ENCODE results near the gene ERCC2. TPM values are rescaled to one million over a fixed set of nuclear protein-coding genes. Genes with fewer than 3 reads are reported as not detected.

The ERCC2 gene
- total RNA-seq, 1 experiment from 2014 or later: 59.2 TPM

GRCh38 chr19:45352471-45352870 is 17.9 kb downstream of the ERCC2 start:
- ChIA-PET POLR2A (ENCODE audit: low non-redundant PET) (no interaction called here), CTCF (no interaction called here)
- intact Hi-C loops (cut with micrococcal nuclease; ENCODE audit: unreplicated experiment): no loop called here
- H3K9me3 ChIP-seq (ENCODE audit: low read depth, low read length, poor library complexity, severe bottlenecking): no peaks in the 10 kb centered on the region
- H3K36me3 ChIP-seq (ENCODE audit: insufficient read depth, low read length, poor library complexity, severe bottlenecking): peaks cover 42% of the 10 kb centered on the region
- BruUV-seq (replicated peaks): no TSS peak
- H3K4me3 ChIP-seq (ENCODE audit: low read depth, low read length, poor library complexity, severe bottlenecking): no peak overlapping the region
- no peaks in the 10 kb centered on the region for H3K27me3 ChIP-seq (replicated peaks; ENCODE audit: insufficient read depth, low read depth, low read length, poor library complexity)
- H3K4me1 ChIP-seq (ENCODE audit: insufficient read depth, low read length, poor library complexity, severe bottlenecking): no peaks in the 10 kb centered on the region
- no peak for DNase-seq (ENCODE audit: low spot score)
- no peak for TF ChIP-seq EZH2 (IDR thresholded peaks at IDR 0.05; ENCODE audit: borderline replicate concordance, low read depth, low read length, poor library complexity, severe bottlenecking)
- no peak for TF ChIP-seq CTCF (conservative IDR thresholded peaks at IDR 0.05; ENCODE audit: low read depth, low read length)
- no peak overlapping the region for H3K27ac ChIP-seq (ENCODE audit: low read depth, low read length, poor library complexity, severe bottlenecking)

GRCh38 chr19:45352062-45352461 is 18.3 kb downstream of the ERCC2 start:
- H3K9me3 ChIP-seq (ENCODE audit: low read depth, low read length, poor library complexity, severe bottlenecking): no peaks in the 10 kb centered on the region
- no peaks in the 10 kb centered on the region for H3K4me1 ChIP-seq (ENCODE audit: insufficient read depth, low read length, poor library complexity, severe bottlenecking)
- no TSS peak for BruUV-seq (replicated peaks)
- ChIA-PET POLR2A (ENCODE audit: low non-redundant PET) (no interaction called here), CTCF (no interaction called here)
- no peaks in the 10 kb centered on the region for H3K27me3 ChIP-seq (replicated peaks; ENCODE audit: insufficient read depth, low read depth, low read length, poor library complexity)
- TF ChIP-seq EZH2 (IDR thresholded peaks at IDR 0.05; ENCODE audit: borderline replicate concordance, low read depth, low read length, poor library complexity, severe bottlenecking) (no peak), CTCF (conservative IDR thresholded peaks at IDR 0.05; ENCODE audit: low read depth, low read length) (no peak)
- DNase-seq (ENCODE audit: low spot score): no peak
- H3K36me3 ChIP-seq (ENCODE audit: insufficient read depth, low read length, poor library complexity, severe bottlenecking): peaks cover 38% of the 10 kb centered on the region
- intact Hi-C loops (cut with micrococcal nuclease; ENCODE audit: unreplicated experiment): no loop called here
- no peak overlapping the region for H3K4me3 ChIP-seq (ENCODE audit: low read depth, low read length, poor library complexity, severe bottlenecking)
- no peak overlapping the region for H3K27ac ChIP-seq (ENCODE audit: low read depth, low read length, poor library complexity, severe bottlenecking)

- CTCF ChIA-PET: no interaction called here
- intact Hi-C loops (cut with micrococcal nuclease; ENCODE audit: unreplicated experiment): no loop called here
- no TSS peak for BruUV-seq (replicated peaks)
Measured at GRCh38 chr19:45351401-45351952, 18.9 kb downstream of the ERCC2 start.

More at GRCh38 chr19:45351401-45351952, 18.9 kb downstream of the ERCC2 start:
- TF ChIP-seq EZH2 (IDR thresholded peaks at IDR 0.05; ENCODE audit: borderline replicate concordance, low read depth, low read length, poor library complexity, severe bottlenecking) (no peak), CTCF (conservative IDR thresholded peaks at IDR 0.05; ENCODE audit: low read depth, low read length) (no peak)
- H3K4me1 ChIP-seq (ENCODE audit: insufficient read depth, low read length, poor library complexity, severe bottlenecking): no peaks in the 10 kb centered on the region
- no peak for DNase-seq (ENCODE audit: low spot score)
- peaks cover 32% of the 10 kb centered on the region for H3K36me3 ChIP-seq (ENCODE audit: insufficient read depth, low read length, poor library complexity, severe bottlenecking)
- no peak overlapping the region for H3K27ac ChIP-seq (ENCODE audit: low read depth, low read length, poor library complexity, severe bottlenecking)
- POLR2A ChIA-PET (ENCODE audit: low non-redundant PET): no interaction called here
- no peak overlapping the region for H3K4me3 ChIP-seq (ENCODE audit: low read depth, low read length, poor library complexity, severe bottlenecking)
- no peaks in the 10 kb centered on the region for H3K9me3 ChIP-seq (ENCODE audit: low read depth, low read length, poor library complexity, severe bottlenecking)
- no peaks in the 10 kb centered on the region for H3K27me3 ChIP-seq (replicated peaks; ENCODE audit: insufficient read depth, low read depth, low read length, poor library complexity)

Measured in A673 (cell line).